Astrocyte (in vitro differentiated cells and primary cell): Measurements from ENCODE around the gene MEGF11. TPM values are rescaled to one million over a fixed set of nuclear protein-coding genes. Genes with fewer than 3 reads are reported as not detected.

Source experiments
- DNase-seq: peaks from one replicate; pipeline ENCODE4 v3.0.0-alpha.2; 2010; ENCODE audit warnings: low read depth
- FAIRE-seq: peaks from 2 replicates; lab custom pipeline; 2011; peaks lifted over from hg19 to GRCh38; lab: Jason Lieb, UNC
- H2AFZ ChIP-seq: 2 replicates; pipeline ENCODE4 v1.6.0; 2012; ENCODE audit warnings: low read depth, low read length, inconsistent platforms
- H3K27ac ChIP-seq: 2 replicates; pipeline ENCODE4 v1.5.1; 2011; ENCODE audit warnings: low read depth, low read length, inconsistent platforms
- H3K27me3 ChIP-seq: 2 replicates; pipeline ENCODE4 v1.6.0; 2011; ENCODE audit warnings: low read length, inconsistent platforms; ENCODE audit not compliant: insufficient read depth
- H3K36me3 ChIP-seq: 2 replicates; pipeline ENCODE4 v1.5.1; 2011; ENCODE audit warnings: low read length, inconsistent platforms; ENCODE audit not compliant: insufficient read depth
- H3K4me1 ChIP-seq: 2 replicates; pipeline ENCODE4 v1.5.1; 2011; ENCODE audit warnings: low read length, inconsistent platforms; ENCODE audit not compliant: insufficient read depth
- H3K4me2 ChIP-seq: 2 replicates; pipeline ENCODE4 v1.6.0; 2012; ENCODE audit warnings: low read length, inconsistent platforms
- H3K4me3 ChIP-seq: 2 replicates; pipeline ENCODE4 v1.5.1; 2011; ENCODE audit warnings: low read depth, mild to moderate bottlenecking, low read length, inconsistent platforms; ENCODE audit not compliant: insufficient read depth
- H3K79me2 ChIP-seq: 2 replicates; pipeline ENCODE4 v1.6.0; 2012; ENCODE audit warnings: mild to moderate bottlenecking, low read length, inconsistent platforms; ENCODE audit not compliant: insufficient read depth
- H3K9ac ChIP-seq: 2 replicates; pipeline ENCODE4 v1.6.0; 2012; ENCODE audit warnings: mild to moderate bottlenecking, low read length, inconsistent platforms
- H3K9me3 ChIP-seq: 2 replicates; pipeline ENCODE4 v1.5.1; 2012; ENCODE audit warnings: low read depth, mild to moderate bottlenecking, low read length, inconsistent platforms; ENCODE audit not compliant: insufficient read depth
- H4K20me1 ChIP-seq: 2 replicates; pipeline ENCODE4 v1.6.0; 2012; ENCODE audit warnings: low read length, inconsistent platforms; ENCODE audit not compliant: insufficient read depth
- H3K27ac Mint-ChIP-seq: one replicate; pipeline ENCODE4 v1.8.0; 2021; ENCODE audit warnings: mild to moderate bottlenecking, mixed read lengths; ENCODE audit not compliant: unreplicated experiment
- H3K27me3 Mint-ChIP-seq: one replicate; pipeline ENCODE4 v1.8.0; 2021; ENCODE audit warnings: low read depth, mixed read lengths; ENCODE audit not compliant: unreplicated experiment
- H3K36me3 Mint-ChIP-seq: one replicate; pipeline ENCODE4 v1.8.0; 2021; ENCODE audit warnings: low read depth, mixed read lengths; ENCODE audit not compliant: unreplicated experiment
- H3K4me1 Mint-ChIP-seq: one replicate; pipeline ENCODE4 v1.8.0; 2021; ENCODE audit warnings: low read depth, mixed read lengths; ENCODE audit not compliant: unreplicated experiment
- H3K4me3 Mint-ChIP-seq: one replicate; pipeline ENCODE4 v1.8.0; 2021; ENCODE audit warnings: mild to moderate bottlenecking, moderate library complexity, mixed read lengths; ENCODE audit not compliant: unreplicated experiment
- H3K9me3 Mint-ChIP-seq: one replicate; pipeline ENCODE4 v1.8.0; 2021; ENCODE audit warnings: mild to moderate bottlenecking, mixed read lengths; ENCODE audit not compliant: unreplicated experiment
- CTCF ChIP-seq: IDR thresholded peaks from 2 replicates; pipeline ENCODE4 v1.5.1; 2011; ENCODE audit warnings: low read depth, mild to moderate bottlenecking, inconsistent platforms, low read length, moderate library complexity; ENCODE audit not compliant: insufficient read depth
- EZH2 ChIP-seq: IDR thresholded peaks from 2 replicates; pipeline ENCODE4 v1.6.1; 2012; ENCODE audit warnings: mild to moderate bottlenecking, low read length, inconsistent platforms; ENCODE audit not compliant: insufficient read depth
- total RNA-seq: library from RNA; stranded (reverse); gene quantifications from 2 replicates; pipeline ENCODE4 v1.2.1, GENCODE V29; 2021

MEGF11 gene
- total RNA-seq, 1 donor from 2014 or later, result 0.16 TPM

GRCh38 chr15:65987100-65987499, 266.4 kb downstream of the MEGF11 start:
- Histone ChIP-seq H3K27ac (no peak overlapping the region), H3K4me2 (no peak overlapping the region), H3K4me1 (no peaks in the 10 kb centered on the region), H3K9me3 (no peaks in the 10 kb centered on the region), H2AFZ (no peak overlapping the region), H3K9ac (no peak overlapping the region), H3K79me2 (no peaks in the 10 kb centered on the region), H3K36me3 (no peaks in the 10 kb centered on the region), H3K27me3 (peaks cover 36% of the 10 kb centered on the region), H3K4me3 (no peak overlapping the region), H4K20me1 (no peaks in the 10 kb centered on the region)
- no peak for TF ChIP-seq EZH2
- no peak for TF ChIP-seq CTCF
- DNase-seq (no peak), FAIRE-seq (no peak)
- Mint-ChIP-seq H3K27ac (no peak overlapping the region), H3K4me1 (peaks cover 9% of the 10 kb centered on the region), H3K27me3 (peaks cover 48% of the 10 kb centered on the region), H3K4me3 (no peak overlapping the region), H3K36me3 (no peaks in the 10 kb centered on the region), H3K9me3 (no peaks in the 10 kb centered on the region)

GRCh38 chr15:65986416-65986815, 267.1 kb downstream of the MEGF11 start:
- Histone ChIP-seq H3K27me3 (peaks cover 33% of the 10 kb centered on the region), H3K4me2 (no peak overlapping the region), H3K9ac (no peak overlapping the region), H3K36me3 (no peaks in the 10 kb centered on the region), H3K79me2 (no peaks in the 10 kb centered on the region), H2AFZ (no peak overlapping the region), H3K27ac (no peak overlapping the region), H3K4me1 (no peaks in the 10 kb centered on the region), H4K20me1 (no peaks in the 10 kb centered on the region), H3K4me3 (no peak overlapping the region), H3K9me3 (no peaks in the 10 kb centered on the region)
- H3K4me3 Mint-ChIP-seq, result no peak overlapping the region
- H3K27me3 Mint-ChIP-seq, result peaks cover 46% of the 10 kb centered on the region
- no peaks in the 10 kb centered on the region for H3K36me3 Mint-ChIP-seq
- no peaks in the 10 kb centered on the region for H3K9me3 Mint-ChIP-seq
- no peak overlapping the region for H3K27ac Mint-ChIP-seq
- no peak for TF ChIP-seq CTCF
- no peak for TF ChIP-seq EZH2
- DNase-seq (no peak), FAIRE-seq (no peak)
- H3K4me1 Mint-ChIP-seq, result peaks cover 12% of the 10 kb centered on the region

GRCh38 chr15:65985387-65985786, 268.2 kb downstream of the MEGF11 start:
- Histone ChIP-seq H3K9me3 (no peaks in the 10 kb centered on the region), H3K36me3 (no peaks in the 10 kb centered on the region), H3K27ac (no peak overlapping the region), H4K20me1 (no peaks in the 10 kb centered on the region), H3K27me3 (peaks cover 29% of the 10 kb centered on the region), H3K4me3 (no peak overlapping the region), H2AFZ (no peak overlapping the region), H3K79me2 (no peaks in the 10 kb centered on the region), H3K4me1 (no peaks in the 10 kb centered on the region), H3K4me2 (no peak overlapping the region), H3K9ac (no peak overlapping the region)
- Mint-ChIP-seq H3K9me3 (no peaks in the 10 kb centered on the region), H3K4me3 (no peak overlapping the region), H3K4me1 (peaks cover 18% of the 10 kb centered on the region), H3K36me3 (no peaks in the 10 kb centered on the region), H3K27ac (no peak overlapping the region), H3K27me3 (peaks cover 48% of the 10 kb centered on the region)
- TF ChIP-seq EZH2 (no peak), CTCF (no peak)
- DNase-seq, result no peak
- FAIRE-seq, result no peak
